Measurements from ENCODE around the gene PSRC1. TPM values are rescaled to one million over a fixed set of nuclear protein-coding genes. Genes with fewer than 3 reads are reported as not detected.

Gene PSRC1
- total RNA-seq, 2 experiments from 2014 or later, result 40.7 to 42.7 TPM

GRCh38 chr1:109249654-109250401 lies 33.1 kb downstream of the PSRC1 start:
- Histone ChIP-seq H3K4me2 (ENCODE audit: low read length) (peak overlapping the region; percentile 65), H3K9me3 (ENCODE audit: low read length) (no peaks in the 10 kb centered on the region), H3K4me3 (ENCODE audit: low read depth, low read length, poor library complexity, severe bottlenecking) (peak overlapping the region; percentile 72), H4K20me1 (ENCODE audit: insufficient read depth, low read length) (no peaks in the 10 kb centered on the region), H3K36me3 (ENCODE audit: insufficient read depth, low read length) (no peaks in the 10 kb centered on the region), H3K79me2 (ENCODE audit: insufficient read depth, low read depth, low read length) (no peaks in the 10 kb centered on the region), H2AFZ (ENCODE audit: low read length) (no peak overlapping the region), H3K27ac (ENCODE audit: low read depth, low read length, poor library complexity, severe bottlenecking) (no peak overlapping the region), H3K9me2 (ENCODE audit: insufficient read depth, low read length) (no peaks in the 10 kb centered on the region), H3K4me1 (ENCODE audit: insufficient read depth, low read length, poor library complexity, severe bottlenecking) (peaks cover 29% of the 10 kb centered on the region)
- DNase-seq (ENCODE audit: low spot score), result no peak
- intact Hi-C loops (cut with micrococcal nuclease; ENCODE audit: unreplicated experiment), result loop anchor here (1.0 kb wide), 2 partner anchors 9 to 234 kb away; no protein-coding TSS in a partner anchor
- no peak for TF ChIP-seq EZH2phosphoT487 (IDR thresholded peaks at IDR 0.05; ENCODE audit: borderline replicate concordance, low read depth, low read length)
- no peak for TF ChIP-seq CTCF (conservative IDR thresholded peaks at IDR 0.05; ENCODE audit: low read length)
- ChIA-PET POLR2A (interaction anchor here (0.9 kb wide), 1 partner anchor 33 kb away, joined by 3 read pairs; the partner anchor contains the start of gene PSRC1), CTCF (ENCODE audit: unreplicated experiment) (interaction anchor here (0.5 kb wide), 1 partner anchor 234 kb away, joined by 6 read pairs; no protein-coding TSS in a partner anchor)
- no TSS peak for BruUV-seq (replicated peaks)

DNA sequence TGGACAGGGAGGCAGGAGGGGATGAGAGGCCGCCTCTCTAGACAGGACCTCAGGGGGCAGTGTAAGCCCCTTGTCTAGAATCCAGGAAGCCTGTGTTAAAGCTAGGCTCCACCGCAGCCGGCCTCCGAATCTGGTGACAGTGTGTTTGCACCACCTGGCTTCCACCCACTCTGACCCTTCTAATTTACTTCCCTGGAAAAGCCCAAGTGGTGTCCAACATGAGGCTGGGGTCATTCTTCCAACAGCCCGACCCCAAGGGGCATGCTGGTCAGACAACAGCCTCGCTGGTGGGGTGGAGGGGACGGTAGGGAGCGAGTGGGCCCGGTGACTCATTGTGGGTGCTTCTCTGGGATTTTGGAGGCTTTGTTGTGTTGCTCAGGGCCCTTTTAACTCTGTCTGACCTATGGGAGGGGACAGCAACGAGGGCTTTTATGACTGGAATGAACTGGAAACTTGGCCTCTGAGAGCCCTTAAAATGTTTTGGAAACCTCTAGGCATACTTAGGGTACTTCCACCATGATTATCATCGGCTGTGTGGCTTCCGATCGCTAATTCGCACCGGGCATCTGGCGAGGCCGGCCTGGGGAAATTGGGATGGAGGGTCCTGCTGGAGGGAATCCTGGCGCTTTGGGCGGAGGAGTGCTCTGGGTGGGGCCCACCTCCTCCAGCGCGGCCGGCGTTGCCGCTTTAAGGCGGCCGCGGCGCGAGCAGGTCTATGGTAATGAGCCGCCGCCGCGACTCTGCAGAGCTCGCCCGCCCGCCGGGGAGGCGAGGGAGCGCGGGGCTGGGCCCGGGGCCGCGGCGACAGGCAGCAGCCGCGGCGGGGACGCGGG lies 33.9 kb downstream of the PSRC1 start, which contains the start of gene CELSR2:
Gene CELSR2 (plus strand): TSS at position 743 of the 833 bp plus-strand sequence. CDS start 541 bp downstream, outside the sequence.
- H2AFZ ChIP-seq (ENCODE audit: low read length), result peak within 1 kb of the TSS; percentile 71; the same call in 1 of the 2 replicates
- no peaks in the 10 kb centered on the region for H3K36me3 ChIP-seq (ENCODE audit: insufficient read depth, low read length)
- peak within 1 kb of the TSS; percentile 65 for H3K4me2 ChIP-seq (ENCODE audit: low read length)
- no peaks in the 10 kb centered on the region for H4K20me1 ChIP-seq (ENCODE audit: insufficient read depth, low read length)
- ChIA-PET CTCF (ENCODE audit: unreplicated experiment) (no interaction called here), POLR2A (no interaction called here)
- no peaks in the 10 kb centered on the region for H3K79me2 ChIP-seq (ENCODE audit: insufficient read depth, low read depth, low read length)
- H3K9me3 ChIP-seq (ENCODE audit: low read length), result no peaks in the 10 kb centered on the region
- no peak for TF ChIP-seq CTCF (conservative IDR thresholded peaks at IDR 0.05; ENCODE audit: low read length)
- TF ChIP-seq EZH2phosphoT487 (IDR thresholded peaks at IDR 0.05; ENCODE audit: borderline replicate concordance, low read depth, low read length), result no peak
- intact Hi-C loops (cut with micrococcal nuclease; ENCODE audit: unreplicated experiment), result loop anchor here (1.0 kb wide), 2 partner anchors 8 to 235 kb away; no protein-coding TSS in a partner anchor
- DNase-seq (ENCODE audit: low spot score), result peak; percentile 88
- BruUV-seq (replicated peaks), result no TSS peak
- no peaks in the 10 kb centered on the region for H3K9me2 ChIP-seq (ENCODE audit: insufficient read depth, low read length)
- H3K27ac ChIP-seq (ENCODE audit: low read depth, low read length, poor library complexity, severe bottlenecking), result no peak within 1 kb of the TSS
- peaks cover 21% of the 10 kb centered on the region for H3K4me1 ChIP-seq (ENCODE audit: insufficient read depth, low read length, poor library complexity, severe bottlenecking)
- peak within 1 kb of the TSS; percentile 72 for H3K4me3 ChIP-seq (ENCODE audit: low read depth, low read length, poor library complexity, severe bottlenecking)

Measured in OCI-LY7 (cell line).